Dermis blood vessel endothelial cell (primary cell): Measurements from ENCODE around the gene DUSP7. TPM values are rescaled to one million over a fixed set of nuclear protein-coding genes. Genes with fewer than 3 reads are reported as not detected.

Source experiments
- DNase-seq: peaks from one replicate; pipeline ENCODE4 v3.0.0; 2010
- total RNA-seq: library from RNA; depleted of rRNA; stranded (reverse); fragments of >200 nt; gene quantifications from 2 replicates; pipeline ENCODE4 v1.2.3, GENCODE V29; 2014

DUSP7 gene
- total RNA-seq, 1 donor from 2014 or later: 8.0 TPM

GRCh38 chr3:52004906-52005395 lies 51.4 kb downstream of the DUSP7 start:
- no peak for DNase-seq

DNA sequence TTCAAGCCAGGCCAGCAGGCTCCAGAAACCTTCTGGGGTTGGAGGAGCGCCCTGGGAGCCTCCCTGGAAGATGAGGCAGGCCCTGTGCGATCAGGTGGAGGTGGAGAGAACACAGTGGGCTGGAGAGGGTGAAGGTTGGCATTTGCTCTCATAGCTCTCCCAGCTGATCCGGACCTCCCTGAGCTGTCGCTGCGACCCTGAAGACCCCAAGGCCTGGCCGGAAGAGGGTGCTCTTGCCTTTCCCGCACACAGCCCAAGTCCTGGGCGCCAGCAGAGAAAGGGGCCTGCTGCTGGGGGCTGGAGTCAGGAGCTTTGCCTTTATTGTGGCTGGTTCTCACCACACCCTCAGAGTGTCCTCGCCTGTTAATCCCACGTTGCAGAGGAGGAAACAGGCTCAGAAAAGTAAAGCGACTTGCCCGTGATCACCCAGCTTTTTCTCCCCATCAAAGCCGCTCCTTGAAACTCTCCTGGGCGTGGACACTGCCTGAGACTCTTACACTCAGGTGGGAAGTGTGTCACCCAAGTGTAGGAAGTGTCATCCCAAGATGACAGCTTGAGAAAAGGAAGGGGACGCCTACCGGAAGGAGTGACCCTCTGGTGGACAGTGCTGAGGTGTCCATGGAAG lies 52.1 kb downstream of the DUSP7 start:
- peak; percentile 61 for DNase-seq

DNA sequence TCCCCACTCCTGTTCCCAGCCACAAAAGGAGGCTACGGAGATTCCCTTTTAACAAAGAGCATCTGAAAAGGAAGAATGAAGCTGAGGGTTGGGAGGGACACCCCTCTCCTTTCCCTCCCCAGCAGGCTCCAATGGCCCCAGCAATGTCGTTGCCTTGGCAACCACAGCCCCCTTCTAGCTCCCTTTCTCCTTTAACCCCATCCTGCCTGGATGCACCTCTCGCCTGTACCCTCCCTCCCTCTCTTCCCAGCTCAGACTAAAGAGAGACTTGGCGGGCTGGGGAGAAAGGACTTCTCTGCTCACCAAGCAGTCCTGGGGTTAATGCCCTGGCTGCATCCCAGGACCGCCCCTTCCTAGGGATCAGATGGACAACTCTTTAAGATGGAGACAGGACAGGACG lies 53.6 kb downstream of the DUSP7 start:
- no peak for DNase-seq

DNA sequence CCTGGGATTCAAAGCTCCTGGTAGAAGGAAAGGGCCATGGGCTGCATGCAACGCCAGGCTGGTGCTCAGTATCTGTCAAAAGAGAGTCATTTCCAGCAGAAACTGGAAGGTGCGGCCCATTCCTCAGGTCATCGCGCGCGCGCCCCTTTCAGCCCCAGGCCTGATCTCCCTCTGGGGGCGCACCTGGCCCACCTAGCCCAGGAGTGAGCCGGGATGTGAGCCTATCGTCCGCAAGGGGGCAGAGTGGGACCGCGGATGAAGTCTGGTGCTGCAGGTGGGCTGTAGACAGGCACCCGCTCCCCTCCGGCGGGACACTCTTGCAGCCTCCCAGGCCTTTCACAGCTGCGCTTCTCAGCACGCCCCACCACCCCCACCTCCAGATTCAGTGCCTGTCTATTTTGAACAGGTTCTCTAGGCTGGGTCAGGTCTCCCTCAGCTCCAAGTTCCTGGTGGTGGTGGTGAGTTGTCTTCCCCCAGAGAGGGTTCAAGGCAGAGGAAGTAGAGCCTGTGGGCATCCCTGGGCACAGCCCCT lies 54.9 kb downstream of the DUSP7 start:
- DNase-seq: peak; percentile 86

DNA sequence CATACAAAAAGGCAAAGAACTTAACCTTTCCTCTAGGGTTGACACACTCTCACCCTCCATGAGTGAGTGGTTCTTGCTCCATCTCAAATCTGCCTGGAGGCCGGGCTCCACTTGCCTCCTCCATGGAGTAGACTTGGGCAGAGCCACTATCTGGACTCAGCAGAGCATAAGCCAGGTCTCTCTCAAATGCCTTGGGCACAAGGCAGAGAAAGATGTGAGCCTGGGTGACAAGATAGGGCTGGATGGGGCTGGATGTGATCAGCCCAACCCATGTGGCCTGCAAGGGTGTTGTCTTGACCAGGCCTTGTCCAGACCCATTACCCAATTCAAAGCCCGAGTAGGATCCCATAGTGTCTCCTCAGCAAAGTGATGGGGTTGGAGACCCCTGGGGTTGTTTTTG lies 56.5 kb downstream of the DUSP7 start:
- no peak for DNase-seq

Other genes starting within 250 kb of the DUSP7 start
- gene IQCF2, start 195.0 kb downstream of the DUSP7 start, total RNA-seq: not detected in 2 replicates
- gene IQCF5, start 181.0 kb downstream of the DUSP7 start, total RNA-seq: not detected in 2 replicates
- not detected in 2 replicates for gene IQCF1, start 153.2 kb downstream of the DUSP7 start, total RNA-seq
- gene RRP9, start 114.7 kb downstream of the DUSP7 start, total RNA-seq: 18.7 and 22.2 TPM in 2 replicates
- gene PARP3, start 114.2 kb downstream of the DUSP7 start, total RNA-seq: 9.9 and 17.9 TPM in 2 replicates
- gene GPR62, start 101.2 kb downstream of the DUSP7 start, total RNA-seq: not detected in 2 replicates
- gene PCBP4, start 89.1 kb downstream of the DUSP7 start, total RNA-seq: 26.2 and 31.3 TPM in 2 replicates
- gene ABHD14B, start 82.5 kb downstream of the DUSP7 start, total RNA-seq: 16.8 and 18.7 TPM in 2 replicates
- gene ABHD14A, start 81.5 kb downstream of the DUSP7 start, total RNA-seq: 5.4 and 6.9 TPM in 2 replicates
- gene ACY1, start 73.0 kb downstream of the DUSP7 start, total RNA-seq: 20.6 and 22.6 TPM in 2 replicates
- gene RPL29, start 60.7 kb downstream of the DUSP7 start, total RNA-seq: 784 and 1,399 TPM in 2 replicates
- gene POC1A, start 97.9 kb upstream of the DUSP7 start, total RNA-seq: 3.7 and 17.6 TPM in 2 replicates
- 41.0 and 51.7 TPM in 2 replicates for gene ALAS1, start 141.6 kb upstream of the DUSP7 start, total RNA-seq
- under 0.01 TPM in 1 of 2 replicates, not detected in the other for gene TLR9, start 169.1 kb upstream of the DUSP7 start, total RNA-seq
- gene TWF2, start 182.6 kb upstream of the DUSP7 start, total RNA-seq: 144 and 147 TPM in 2 replicates
- gene PPM1M, start 189.2 kb upstream of the DUSP7 start, total RNA-seq: 20.6 and 25.0 TPM in 2 replicates
- 81.3 and 111 TPM in 2 replicates for gene WDR82, start 222.1 kb upstream of the DUSP7 start, total RNA-seq
- 22.3 and 22.9 TPM in 2 replicates for gene GLYCTK, start 231.3 kb upstream of the DUSP7 start, total RNA-seq